ENCODE measurements around the gene KIAA1328.

The KIAA1328 gene

GRCh38 chr18:37230768-37231167, 401.8 kb downstream of the KIAA1328 start:
- DNase-seq = no peak

- DNase-seq = no peak
Measured at GRCh38 chr18:37231251-37231650, 402.3 kb downstream of the KIAA1328 start.

- no peak for DNase-seq
Measured at GRCh38 chr18:37235583-37235982, 406.7 kb downstream of the KIAA1328 start.

GRCh38 chr18:37238282-37239108, 409.6 kb downstream of the KIAA1328 start:
- peak in 2 of 3 donors; percentile 13 to 33 for DNase-seq

- no peak for DNase-seq
Measured at GRCh38 chr18:37242091-37242490, 413.2 kb downstream of the KIAA1328 start.

GRCh38 chr18:37242826-37243560, 414.1 kb downstream of the KIAA1328 start:
- DNase-seq = no peak

- peak in 1 of 3 donors; percentile 7 for DNase-seq
Measured at GRCh38 chr18:37243741-37244140, 414.8 kb downstream of the KIAA1328 start.

GRCh38 chr18:37244618-37245017, 415.7 kb downstream of the KIAA1328 start:
- no peak for DNase-seq

- no peak for DNase-seq
Measured at GRCh38 chr18:37246779-37247340, 417.9 kb downstream of the KIAA1328 start.

- DNase-seq = no peak
Measured at GRCh38 chr18:37247497-37248161, 418.7 kb downstream of the KIAA1328 start.

GRCh38 chr18:37248281-37248680, 419.4 kb downstream of the KIAA1328 start:
- DNase-seq = no peak

- DNase-seq = no peak
Measured at GRCh38 chr18:37249171-37249886, 420.4 kb downstream of the KIAA1328 start.

GRCh38 chr18:37249895-37250618, 421.1 kb downstream of the KIAA1328 start:
- DNase-seq = no peak

- no peak for DNase-seq
Measured at GRCh38 chr18:37251679-37252078, 422.8 kb downstream of the KIAA1328 start.

GRCh38 chr18:37252342-37252741, 423.4 kb downstream of the KIAA1328 start:
- no peak for DNase-seq

- no peak for DNase-seq
Measured at GRCh38 chr18:37252854-37253393, 424.0 kb downstream of the KIAA1328 start.

- DNase-seq = peak in 2 of 3 donors; percentile 2 to 12
Measured at GRCh38 chr18:37253394-37254235, 424.7 kb downstream of the KIAA1328 start.

GRCh38 chr18:37254236-37254754, 425.4 kb downstream of the KIAA1328 start:
- no peak for DNase-seq

- no peak for DNase-seq
Measured at GRCh38 chr18:37254973-37255372, 426.0 kb downstream of the KIAA1328 start.

- no peak for DNase-seq
Measured at GRCh38 chr18:37258131-37258530, 429.2 kb downstream of the KIAA1328 start.
